Muscle of leg (tissue), 11 donors: ENCODE measurements around the gene C18orf54. TPM values are rescaled to one million over a fixed set of nuclear protein-coding genes. Genes with fewer than 3 reads are reported as not detected.
"Not testable (repeated sequence)": the region's sequence is repeated elsewhere in the genome, so short reads cannot be mapped to it uniquely, and the experiment has no call there.

Source experiments
- DNase-seq: peaks from one replicate; pipeline ENCODE4 v3.0.0; 2013
- H3K27ac ChIP-seq: one replicate; pipeline ENCODE4 v1.5.1; 2013; ENCODE audit warnings: mild to moderate bottlenecking, low read length, control low read depth
- H3K27me3 ChIP-seq: one replicate; pipeline ENCODE4 v1.6.1; 2013; ENCODE audit warnings: low read length; ENCODE audit not compliant: control insufficient read depth, insufficient read depth
- H3K36me3 ChIP-seq: one replicate; pipeline ENCODE4 v1.6.1; 2013; ENCODE audit warnings: low read length; ENCODE audit not compliant: control insufficient read depth, insufficient read depth
- H3K4me1 ChIP-seq: one replicate; pipeline ENCODE4 v1.6.1; 2013; ENCODE audit warnings: low read length; ENCODE audit not compliant: control insufficient read depth, insufficient read depth
- H3K4me3 ChIP-seq: one replicate; pipeline ENCODE4 v1.5.1; 2013; ENCODE audit warnings: low read length, control low read depth
- H3K9me3 ChIP-seq: replicated peaks from 2 replicates; pipeline ENCODE4 v1.6.1; 2013; ENCODE audit warnings: low read depth, low read length; ENCODE audit not compliant: control insufficient read depth
- WGBS: methylation state at CpG from one replicate; pipeline ENCODE4 v1.1.5; 2013; ENCODE audit warnings: missing lambda C conversion rate; ENCODE audit not compliant: insufficient coverage; 5-methylcytosine and 5-hydroxymethylcytosine counted together
- polyA plus RNA-seq, 8 donors: library from polyadenylated mRNA; unstranded; fragments of 120-200 nt; gene quantifications; one replicate each; pipeline versions ENCODE4 v1.2.1 to v1.2.3, GENCODE V29; 2013; ENCODE audit warnings: inconsistent platforms in 1 of 8, low replicate concordance in 1 of 8; ENCODE audit not compliant: insufficient read length in 8 of 8, insufficient read depth in 1 of 8
- total RNA-seq: library from RNA; stranded (reverse); fragments of 120-200 nt; gene quantifications from one replicate; pipeline ENCODE4 v1.2.4, GENCODE V29; 2013

Gene C18orf54
- total and polyA plus RNA-seq, 9 donors, result 4.4 to 7.7 (median 5.5) TPM

GRCh38 chr18:54386043-54386442, 28.3 kb downstream of the C18orf54 start:
- no peak for DNase-seq
- no peak overlapping the region for H3K4me3 ChIP-seq
- no peaks in the 10 kb centered on the region for H3K4me1 ChIP-seq
- no peaks in the 10 kb centered on the region for H3K27me3 ChIP-seq
- no peak overlapping the region for H3K27ac ChIP-seq
- no peaks in the 10 kb centered on the region for H3K36me3 ChIP-seq
- H3K9me3 ChIP-seq, result no peaks in the 10 kb centered on the region
- WGBS, result 92% methylated on average over 3 of the region's 4 CpGs

GRCh38 chr18:54386800-54387495, 29.2 kb downstream of the C18orf54 start:
- H3K4me1 ChIP-seq, H3K27me3 ChIP-seq, H3K4me3 ChIP-seq, DNase-seq, H3K9me3 ChIP-seq, H3K27ac ChIP-seq, H3K36me3 ChIP-seq: not testable (repeated sequence)
- WGBS, result 88% methylated on average over 17 of the region's 23 CpGs

GRCh38 chr18:54387631-54388030, 29.9 kb downstream of the C18orf54 start:
- no peak overlapping the region for H3K27ac ChIP-seq
- WGBS, result 92% methylated on average over 2 of the region's 3 CpGs
- no peaks in the 10 kb centered on the region for H3K9me3 ChIP-seq
- no peak overlapping the region for H3K4me3 ChIP-seq
- H3K27me3 ChIP-seq, result no peaks in the 10 kb centered on the region
- H3K4me1 ChIP-seq, result no peaks in the 10 kb centered on the region
- H3K36me3 ChIP-seq, result no peaks in the 10 kb centered on the region
- no peak for DNase-seq

GRCh38 chr18:54388203-54389142, 30.8 kb downstream of the C18orf54 start:
- Histone ChIP-seq H3K4me3 (no peak overlapping the region), H3K27me3 (no peaks in the 10 kb centered on the region), H3K36me3 (no peaks in the 10 kb centered on the region), H3K4me1 (no peaks in the 10 kb centered on the region), H3K9me3 (no peaks in the 10 kb centered on the region), H3K27ac (no peak overlapping the region)
- DNase-seq, result peak; percentile 18
- 17% methylated on average over 1 of the region's 6 CpGs for WGBS

- Histone ChIP-seq H3K4me3 (no peak overlapping the region), H3K4me1 (no peaks in the 10 kb centered on the region), H3K36me3 (no peaks in the 10 kb centered on the region), H3K9me3 (no peaks in the 10 kb centered on the region), H3K27ac (no peak overlapping the region), H3K27me3 (no peaks in the 10 kb centered on the region)
- no CpG with 5 or more reads among the region's 2 CpGs for WGBS
- DNase-seq, result no peak
Observed at GRCh38 chr18:54389143-54389505, 31.4 kb downstream of the C18orf54 start.

GRCh38 chr18:54390838-54391237, 33.1 kb downstream of the C18orf54 start:
- DNase-seq, result no peak
- no peak overlapping the region for H3K27ac ChIP-seq
- 62% methylated on average over 2 of the region's 3 CpGs for WGBS
- no peak overlapping the region for H3K4me3 ChIP-seq
- no peaks in the 10 kb centered on the region for H3K4me1 ChIP-seq
- no peaks in the 10 kb centered on the region for H3K36me3 ChIP-seq
- no peaks in the 10 kb centered on the region for H3K27me3 ChIP-seq
- no peaks in the 10 kb centered on the region for H3K9me3 ChIP-seq

GRCh38 chr18:54392543-54393023, 34.9 kb downstream of the C18orf54 start:
- peak; percentile 64 for DNase-seq
- H3K27ac ChIP-seq, result no peak overlapping the region
- no peaks in the 10 kb centered on the region for H3K27me3 ChIP-seq
- H3K36me3 ChIP-seq, result no peaks in the 10 kb centered on the region
- no peaks in the 10 kb centered on the region for H3K4me1 ChIP-seq
- WGBS, result no CpG with 5 or more reads among the region's 3 CpGs
- H3K4me3 ChIP-seq, result no peak overlapping the region
- H3K9me3 ChIP-seq, result no peaks in the 10 kb centered on the region

GRCh38 chr18:54393648-54394294, 36.1 kb downstream of the C18orf54 start:
- no peaks in the 10 kb centered on the region for H3K9me3 ChIP-seq
- WGBS, result no CpG with 5 or more reads among the region's 1 CpG
- DNase-seq, result no peak

GRCh38 chr18:54396760-54397159, 39.1 kb downstream of the C18orf54 start:
- Histone ChIP-seq H3K27me3 (no peaks in the 10 kb centered on the region), H3K27ac (no peak overlapping the region), H3K4me1 (no peaks in the 10 kb centered on the region), H3K4me3 (no peak overlapping the region), H3K36me3 (no peaks in the 10 kb centered on the region), H3K9me3 (no peaks in the 10 kb centered on the region)
- WGBS, result no CpG with 5 or more reads among the region's 1 CpG
- no peak for DNase-seq

More at GRCh38 chr18:54393648-54394294, 36.1 kb downstream of the C18orf54 start:
- Histone ChIP-seq H3K27me3 (no peaks in the 10 kb centered on the region), H3K4me3 (no peak overlapping the region), H3K36me3 (no peaks in the 10 kb centered on the region), H3K4me1 (no peaks in the 10 kb centered on the region), H3K27ac (no peak overlapping the region)

GRCh38 chr18:54405290-54405689, 47.6 kb downstream of the C18orf54 start:
- H3K4me3 ChIP-seq, result no peak overlapping the region
- H3K27ac ChIP-seq, result no peak overlapping the region
- H3K9me3 ChIP-seq, result no peaks in the 10 kb centered on the region
- H3K27me3 ChIP-seq, result no peaks in the 10 kb centered on the region
- H3K4me1 ChIP-seq, result no peaks in the 10 kb centered on the region
- no peaks in the 10 kb centered on the region for H3K36me3 ChIP-seq
- no peak for DNase-seq
